MM.1S (cell line): ENCODE measurements around the gene FAM180B.

ENCODE experiments used
- DNase-seq: peaks from one replicate; pipeline ENCODE4 v3.0.0-alpha.2; 2015
- H2AFZ ChIP-seq: fragments of 300-600 bp; sonication (generic); 2 replicates; pipeline ENCODE4 v1.6.0; 2016; ENCODE audit warnings: antibody characterized with exemption, low read length
- H3F3A ChIP-seq: fragments of 300-600 bp; sonication (generic); 2 replicates; pipeline ENCODE4 v1.6.1; 2016; ENCODE audit warnings: mild to moderate bottlenecking, antibody characterized with exemption, low read length, moderate library complexity, mixed read lengths; ENCODE audit not compliant: insufficient read depth
- H3K27ac ChIP-seq: fragments of 300-600 bp; sonication (generic); 2 replicates; pipeline ENCODE4 v1.5.1; 2016; ENCODE audit warnings: mild to moderate bottlenecking, low read length
- H3K27me3 ChIP-seq: fragments of 300-600 bp; sonication (generic); replicated peaks from 2 replicates; pipeline ENCODE4 v1.6.0; 2016; ENCODE audit warnings: low read length; ENCODE audit not compliant: insufficient read depth
- H3K36me3 ChIP-seq: fragments of 300-600 bp; sonication (generic); replicated peaks from 2 replicates; pipeline ENCODE4 v1.6.1; 2016; ENCODE audit warnings: mild to moderate bottlenecking, low read length, mixed read lengths; ENCODE audit not compliant: insufficient read depth
- H3K4me1 ChIP-seq: fragments of 300-600 bp; sonication (generic); 2 replicates; pipeline ENCODE4 v1.6.1; 2016; ENCODE audit warnings: low read length, mixed read lengths
- H3K4me2 ChIP-seq: fragments of 300-600 bp; sonication (generic); 2 replicates; pipeline ENCODE4 v1.6.0; 2016; ENCODE audit warnings: low read depth, low read length
- H3K4me3 ChIP-seq: fragments of 300-600 bp; sonication (generic); 2 replicates; pipeline ENCODE4 v1.5.1; 2016; ENCODE audit warnings: low read length, mixed read lengths
- H3K79me2 ChIP-seq: fragments of 300-600 bp; sonication (generic); 2 replicates; pipeline ENCODE4 v1.6.1; 2016; ENCODE audit warnings: mixed run types, low read length, mixed read lengths
- H3K9ac ChIP-seq: fragments of 300-600 bp; sonication (generic); 2 replicates; pipeline ENCODE4 v1.6.1; 2016; ENCODE audit warnings: low read length, mixed read lengths
- H3K9me2 ChIP-seq: fragments of 300-600 bp; sonication (generic); replicated peaks from 2 replicates; pipeline ENCODE4 v1.6.1; 2016; ENCODE audit warnings: mild to moderate bottlenecking, low read length, mixed read lengths; ENCODE audit not compliant: insufficient read depth
- H3K9me3 ChIP-seq: fragments of 300-600 bp; sonication (generic); replicated peaks from 2 replicates; pipeline ENCODE4 v1.6.1; 2016; ENCODE audit warnings: mild to moderate bottlenecking, low read length, mixed read lengths; ENCODE audit not compliant: insufficient read depth
- H4K20me1 ChIP-seq: fragments of 300-600 bp; sonication (generic); 2 replicates; pipeline ENCODE4 v1.6.1; 2016; ENCODE audit warnings: mild to moderate bottlenecking, low read length, moderate library complexity, mixed read lengths; ENCODE audit not compliant: insufficient read depth
- EZH2 ChIP-seq: fragments of 300-600 bp; sonication (generic); optimal IDR thresholded peaks from 2 replicates; pipeline ENCODE3; 2017; ENCODE audit warnings: low read depth, mild to moderate bottlenecking, antibody characterized with exemption, low read length, mixed read lengths
- EZH2phosphoT487 ChIP-seq: fragments of 300-600 bp; sonication (generic); IDR thresholded peaks from 2 replicates; pipeline ENCODE4 v1.6.1; 2018; ENCODE audit warnings: antibody characterized with exemption, low read length
- TF ChIP-seq, protein P1 (sequence below): fragments of 300-600 bp; sonication (generic); IDR thresholded peaks from 2 replicates; pipeline ENCODE4 v1.5.1; 2016; ENCODE audit warnings: antibody characterized with exemption, low read length, mixed read lengths

Gene FAM180B, protein sequence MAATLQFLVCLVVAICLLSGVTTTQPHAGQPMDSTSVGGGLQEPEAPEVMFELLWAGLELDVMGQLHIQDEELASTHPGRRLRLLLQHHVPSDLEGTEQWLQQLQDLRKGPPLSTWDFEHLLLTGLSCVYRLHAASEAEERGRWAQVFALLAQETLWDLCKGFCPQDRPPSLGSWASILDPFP

DNA sequence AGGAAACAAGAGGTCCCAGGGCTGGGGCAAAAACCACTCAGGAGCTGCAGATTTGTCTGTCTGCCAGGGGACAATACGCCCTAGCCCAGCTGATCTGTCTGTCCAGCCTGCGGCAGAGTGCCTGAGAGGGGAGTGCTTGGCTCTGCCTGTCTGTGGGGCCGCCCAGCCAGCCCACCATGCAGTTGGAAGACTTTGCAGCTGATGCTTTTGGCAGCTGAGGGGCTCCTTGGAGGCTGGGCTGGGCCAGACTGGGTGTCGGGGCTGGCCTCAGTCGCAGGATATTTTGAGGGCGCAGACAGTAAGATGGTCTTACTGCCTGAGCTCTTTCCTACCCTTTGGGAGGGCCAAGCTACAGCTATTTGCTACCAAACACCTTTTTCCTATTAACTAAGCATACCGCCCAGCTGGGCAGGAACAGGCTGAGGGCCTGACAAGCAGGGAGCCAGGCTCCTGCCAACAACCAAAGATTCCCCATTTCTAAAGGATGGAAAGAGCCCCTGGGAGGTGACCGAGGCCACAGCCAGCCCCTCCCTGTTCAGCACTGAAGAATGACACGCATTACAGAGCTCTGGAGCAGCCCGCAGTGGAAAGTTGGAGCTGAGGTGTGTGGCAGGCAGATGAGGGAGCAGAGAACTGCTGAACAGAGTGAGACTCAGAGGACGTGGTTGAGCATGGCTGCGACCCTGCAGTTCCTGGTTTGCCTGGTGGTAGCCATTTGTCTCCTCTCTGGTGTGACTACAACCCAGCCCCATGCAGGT lies at the start of gene FAM180B:
Gene FAM180B (plus strand): TSS at position 581 of the 758 bp plus-strand sequence. CDS start 91 bp downstream, at position 672.
- no peak within 1 kb of the TSS for H3K4me3 ChIP-seq
- H3K9me2 ChIP-seq: no peaks in the 10 kb centered on the region
- 0 out of 2 replicates have a peak, but pooled peaks cover 11% of the 10 kb centered on the region for H3K36me3 ChIP-seq
- H3K27me3 ChIP-seq: no peaks in the 10 kb centered on the region
- no peak within 1 kb of the TSS for H3K4me2 ChIP-seq
- H3K79me2 ChIP-seq: peaks cover 14% of the 10 kb centered on the region; the same call in 1 of the 2 replicates
- H4K20me1 ChIP-seq: no peaks in the 10 kb centered on the region
- H3F3A ChIP-seq: no peaks in the 10 kb centered on the region
- TF ChIP-seq, protein P1, sequence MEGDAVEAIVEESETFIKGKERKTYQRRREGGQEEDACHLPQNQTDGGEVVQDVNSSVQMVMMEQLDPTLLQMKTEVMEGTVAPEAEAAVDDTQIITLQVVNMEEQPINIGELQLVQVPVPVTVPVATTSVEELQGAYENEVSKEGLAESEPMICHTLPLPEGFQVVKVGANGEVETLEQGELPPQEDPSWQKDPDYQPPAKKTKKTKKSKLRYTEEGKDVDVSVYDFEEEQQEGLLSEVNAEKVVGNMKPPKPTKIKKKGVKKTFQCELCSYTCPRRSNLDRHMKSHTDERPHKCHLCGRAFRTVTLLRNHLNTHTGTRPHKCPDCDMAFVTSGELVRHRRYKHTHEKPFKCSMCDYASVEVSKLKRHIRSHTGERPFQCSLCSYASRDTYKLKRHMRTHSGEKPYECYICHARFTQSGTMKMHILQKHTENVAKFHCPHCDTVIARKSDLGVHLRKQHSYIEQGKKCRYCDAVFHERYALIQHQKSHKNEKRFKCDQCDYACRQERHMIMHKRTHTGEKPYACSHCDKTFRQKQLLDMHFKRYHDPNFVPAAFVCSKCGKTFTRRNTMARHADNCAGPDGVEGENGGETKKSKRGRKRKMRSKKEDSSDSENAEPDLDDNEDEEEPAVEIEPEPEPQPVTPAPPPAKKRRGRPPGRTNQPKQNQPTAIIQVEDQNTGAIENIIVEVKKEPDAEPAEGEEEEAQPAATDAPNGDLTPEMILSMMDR: no peak
- TF ChIP-seq EZH2phosphoT487 (no peak), EZH2 (no peak)
- no peak within 1 kb of the TSS for H2AFZ ChIP-seq
- no peaks in the 10 kb centered on the region for H3K9me3 ChIP-seq
- DNase-seq: no peak
- H3K4me1 ChIP-seq: no peaks in the 10 kb centered on the region
- H3K9ac ChIP-seq: no peak within 1 kb of the TSS
- H3K27ac ChIP-seq: no peak within 1 kb of the TSS

- no peak for TF ChIP-seq EZH2phosphoT487
- TF ChIP-seq, protein P1: no peak
- TF ChIP-seq EZH2: no peak
- Histone ChIP-seq H3K4me3 (no peak overlapping the region), H3K4me2 (no peak overlapping the region), H3K79me2 (peaks cover 100% of the 10 kb centered on the region), H3K9ac (no peak overlapping the region), H3K36me3 (no peaks in the 10 kb centered on the region), H3K27ac (no peak overlapping the region), H3K9me2 (no peaks in the 10 kb centered on the region), H2AFZ (no peak overlapping the region), H3K27me3 (no peaks in the 10 kb centered on the region), H3F3A (no peaks in the 10 kb centered on the region), H3K9me3 (no peaks in the 10 kb centered on the region), H3K4me1 (no peaks in the 10 kb centered on the region), H4K20me1 (peaks cover 34% of the 10 kb centered on the region)
- no peak for DNase-seq
Measured at GRCh38 chr11:47536915-47537314, 49.6 kb upstream of the FAM180B start.

DNA sequence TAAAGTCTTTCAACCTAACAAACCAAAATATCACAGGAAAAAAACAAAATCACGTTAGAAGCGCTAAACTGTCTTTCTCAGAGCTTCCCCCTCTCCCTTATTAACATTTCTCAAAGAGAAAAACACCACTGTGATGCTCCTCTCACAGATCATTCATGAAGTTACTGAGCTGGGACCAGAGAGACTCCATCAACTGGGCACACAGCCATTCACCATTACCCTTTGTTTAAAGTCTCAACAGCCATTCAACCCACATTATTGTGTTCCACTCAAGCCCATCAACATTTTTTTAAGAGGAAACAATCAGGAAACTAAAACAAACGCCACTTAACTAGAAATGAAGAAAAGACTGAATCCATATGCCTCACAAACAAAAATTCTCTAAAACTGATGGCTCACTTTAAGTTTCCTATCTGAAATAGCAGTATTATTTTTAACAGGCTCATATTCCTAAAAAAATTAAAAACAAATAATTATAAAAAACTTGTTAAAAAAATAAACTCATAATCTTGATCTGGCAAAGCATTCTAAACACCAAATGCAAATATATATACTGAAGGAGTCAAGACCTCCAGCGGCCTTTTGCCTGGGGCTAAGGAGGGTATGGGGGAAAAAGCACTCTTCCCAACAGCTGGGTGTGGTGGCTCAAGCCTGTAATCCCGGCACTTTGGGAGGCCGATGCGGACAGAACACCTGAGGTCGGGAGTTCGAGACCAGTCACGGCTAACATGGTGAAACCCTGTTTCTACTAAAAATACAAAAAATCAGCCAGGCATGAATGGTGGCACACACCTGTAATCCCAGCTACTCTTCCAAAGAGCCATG lies 47.5 kb upstream of the FAM180B start:
- Histone ChIP-seq H3K27me3 (no peaks in the 10 kb centered on the region), H3F3A (no peaks in the 10 kb centered on the region), H3K4me3 (no peak overlapping the region), H3K79me2 (peaks cover 100% of the 10 kb centered on the region), H3K27ac (no peak overlapping the region), H3K9me2 (no peaks in the 10 kb centered on the region), H3K9me3 (no peaks in the 10 kb centered on the region), H4K20me1 (peaks cover 45% of the 10 kb centered on the region), H2AFZ (no peak overlapping the region), H3K4me2 (no peak overlapping the region), H3K36me3 (no peaks in the 10 kb centered on the region), H3K4me1 (no peaks in the 10 kb centered on the region), H3K9ac (no peak overlapping the region)
- TF ChIP-seq, protein P1: no peak
- no peak for TF ChIP-seq EZH2
- TF ChIP-seq EZH2phosphoT487: no peak
- DNase-seq: no peak
